Measurements from ENCODE around the gene LSM14A.

The LSM14A gene

GRCh38 chr19:34237283-34237682 is 65.0 kb downstream of the LSM14A start:
- POLR2A ChIA-PET, result no interaction called here
- Histone ChIP-seq H3K36me3 (ENCODE audit: control insufficient read depth in 2 of 2, insufficient read depth in 1 of 2, low read length in 2 of 2) (peaks cover 8 to 26% of the 10 kb centered on the region in 2 experiments), H3K9me3 (ENCODE audit: control insufficient read depth, insufficient read depth, low read depth, low read length) (no peaks in the 10 kb centered on the region), H3K27ac (ENCODE audit: extremely low read depth, low read depth, low read length) (no peak overlapping the region), H3K4me3 (ENCODE audit: low read depth, low read length) (no peak overlapping the region), H3K4me1 (ENCODE audit: control insufficient read depth, insufficient read depth, low read length) (peaks cover 16% of the 10 kb centered on the region)
- CTCF ChIA-PET, result interaction anchor here (0.6 to 2.0 kb wide), 6 partner anchors 17 to 889 kb away, joined by 3 to 12 read pairs (median 3); no protein-coding TSS in a partner anchor
- TF ChIP-seq PRDM1 (tag by site-specific recombination; IDR thresholded peaks at IDR 0.05) (peak; percentile 49), ZNF677 (tag by site-specific recombination; IDR thresholded peaks at IDR 0.05) (no peak)

- TF ChIP-seq ZNF121 (tag by site-specific recombination; IDR thresholded peaks at IDR 0.05) (peak; percentile 89), ZNF561 (tag by site-specific recombination; IDR thresholded peaks at IDR 0.05; ENCODE audit: borderline replicate concordance) (no peak)
- Histone ChIP-seq H3K36me3 (ENCODE audit: control insufficient read depth in 2 of 2, insufficient read depth in 1 of 2, low read length in 2 of 2) (peaks cover 4 to 27% of the 10 kb centered on the region in 2 experiments), H3K4me1 (ENCODE audit: control insufficient read depth, insufficient read depth, low read length) (peaks cover 10% of the 10 kb centered on the region), H3K4me3 (ENCODE audit: low read depth, low read length) (no peak overlapping the region), H3K27ac (ENCODE audit: extremely low read depth, low read depth, low read length) (no peak overlapping the region), H3K9me3 (ENCODE audit: control insufficient read depth, insufficient read depth, low read depth, low read length) (no peaks in the 10 kb centered on the region)
- CTCF ChIA-PET, result interaction anchor here (0.6 to 2.0 kb wide), 4 partner anchors 17 to 460 kb away, joined by 3 to 12 read pairs (median 3); no protein-coding TSS in a partner anchor
- POLR2A ChIA-PET, result no interaction called here
Observed at GRCh38 chr19:34237939-34238338, 65.6 kb downstream of the LSM14A start.

DNA sequence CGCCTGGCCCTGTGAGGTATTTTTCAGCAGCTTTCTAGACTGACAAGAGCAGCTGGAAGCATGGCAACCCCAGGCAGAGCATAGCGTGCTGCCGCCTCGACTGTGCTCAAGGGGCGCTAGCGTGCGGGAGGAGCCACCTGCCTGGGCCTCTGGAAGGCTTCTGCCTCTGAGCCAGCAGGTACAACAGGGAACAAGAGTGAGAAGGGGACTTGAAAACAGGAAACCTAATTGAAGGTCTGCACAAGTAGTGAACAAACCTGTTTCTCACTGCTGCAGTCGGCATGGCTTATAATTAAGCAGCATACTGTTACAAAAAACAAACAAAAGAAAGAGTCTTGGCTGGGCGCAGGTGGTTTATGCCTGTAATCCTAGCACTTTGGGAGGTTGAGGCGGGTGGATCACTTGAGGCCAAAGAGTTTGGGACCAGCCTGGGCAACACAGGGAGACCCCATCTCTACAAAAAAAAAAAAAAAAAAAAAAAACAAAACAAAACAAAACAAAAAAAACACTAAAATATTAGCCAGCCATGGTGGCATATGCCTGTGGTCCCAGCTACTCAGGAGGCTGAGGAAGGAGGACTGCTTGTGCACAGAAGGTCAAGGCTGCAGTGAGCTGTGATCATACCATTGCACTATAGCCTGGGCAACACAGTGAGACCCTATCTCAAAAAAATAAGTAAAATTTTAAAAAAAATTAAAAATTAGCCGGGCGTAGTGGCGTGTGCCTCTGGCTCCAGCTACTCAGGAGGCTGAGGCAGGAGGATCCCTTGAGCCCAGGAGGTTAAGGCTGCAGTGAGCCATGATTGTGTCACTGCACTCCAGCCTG is 69.4 kb downstream of the LSM14A start:
- Histone ChIP-seq H3K4me1 (ENCODE audit: control insufficient read depth, insufficient read depth, low read length) (peaks cover 16% of the 10 kb centered on the region), H3K36me3 (ENCODE audit: control insufficient read depth in 2 of 2, insufficient read depth in 1 of 2, low read length in 2 of 2) (peaks cover 0 to 32% of the 10 kb centered on the region in 2 experiments; a peak in 2 of 3 replicates), H3K9me3 (ENCODE audit: control insufficient read depth, insufficient read depth, low read depth, low read length) (no peaks in the 10 kb centered on the region), H3K4me3 (ENCODE audit: low read depth, low read length) (no peak overlapping the region), H3K27ac (ENCODE audit: extremely low read depth, low read depth, low read length) (no peak overlapping the region)
- ChIA-PET CTCF (interaction anchor here (0.6 to 2.8 kb wide), 8 partner anchors 9 to 96 kb away, joined by 3 to 9 read pairs (median 4); no protein-coding TSS in a partner anchor), POLR2A (interaction anchor here (0.9 to 1.3 kb wide), 2 partner anchors 9 to 24 kb away, joined by 4 to 6 read pairs; no protein-coding TSS in a partner anchor)
- peak; percentile 54; the same call in 1 of the 2 replicates for TF ChIP-seq REPIN1 (tag by site-specific recombination; IDR thresholded peaks at IDR 0.05; ENCODE audit: low read depth)
- TF ChIP-seq ZNF223 (tag by site-specific recombination; IDR thresholded peaks at IDR 0.05), result no peak
- TF ChIP-seq KLF1 (tag by site-specific recombination; IDR thresholded peaks at IDR 0.05), result no peak
- TF ChIP-seq GLIS2 (tag by site-specific recombination; IDR thresholded peaks at IDR 0.05), result no peak
- TF ChIP-seq ZNF121 (tag by site-specific recombination; IDR thresholded peaks at IDR 0.05), result peak; percentile 97
- TF ChIP-seq KLF10 (tag by site-specific recombination; IDR thresholded peaks at IDR 0.05), result no peak
- TF ChIP-seq ZNF548 (tag by site-specific recombination; IDR thresholded peaks at IDR 0.05), result no peak
- TF ChIP-seq SCRT2 (tag by site-specific recombination; IDR thresholded peaks at IDR 0.05), result peak; percentile 58
- no peak for TF ChIP-seq ZNF670 (tag by site-specific recombination; IDR thresholded peaks at IDR 0.05; ENCODE audit: low read depth)
- no peak for TF ChIP-seq ZNF16 (tag by site-specific recombination; IDR thresholded peaks at IDR 0.05; ENCODE audit: low read depth)
- no peak for TF ChIP-seq ZNF510 (tag by site-specific recombination; IDR thresholded peaks at IDR 0.05; ENCODE audit: insufficient replicate concordance)
- TF ChIP-seq ZBTB20 (tag by site-specific recombination; IDR thresholded peaks at IDR 0.05), result 0 out of 2 replicates have a peak, but pooled peaks have one; percentile 0
- no peak for TF ChIP-seq ZNF514 (tag by site-specific recombination; IDR thresholded peaks at IDR 0.05)
- peak; percentile 70 for TF ChIP-seq PRDM10 (tag by site-specific recombination; IDR thresholded peaks at IDR 0.05)
- no peak for TF ChIP-seq ZNF621 (tag by site-specific recombination; IDR thresholded peaks at IDR 0.05)
- no peak for TF ChIP-seq ZNF600 (tag by site-specific recombination; IDR thresholded peaks at IDR 0.05)
- no peak for TF ChIP-seq ZNF549 (tag by site-specific recombination; IDR thresholded peaks at IDR 0.05)
- peak; percentile 42; the same call in 1 of the 2 replicates for TF ChIP-seq ZNF335 (tag by site-specific recombination; conservative IDR thresholded peaks at IDR 0.05)
- TF ChIP-seq, protein P1, sequence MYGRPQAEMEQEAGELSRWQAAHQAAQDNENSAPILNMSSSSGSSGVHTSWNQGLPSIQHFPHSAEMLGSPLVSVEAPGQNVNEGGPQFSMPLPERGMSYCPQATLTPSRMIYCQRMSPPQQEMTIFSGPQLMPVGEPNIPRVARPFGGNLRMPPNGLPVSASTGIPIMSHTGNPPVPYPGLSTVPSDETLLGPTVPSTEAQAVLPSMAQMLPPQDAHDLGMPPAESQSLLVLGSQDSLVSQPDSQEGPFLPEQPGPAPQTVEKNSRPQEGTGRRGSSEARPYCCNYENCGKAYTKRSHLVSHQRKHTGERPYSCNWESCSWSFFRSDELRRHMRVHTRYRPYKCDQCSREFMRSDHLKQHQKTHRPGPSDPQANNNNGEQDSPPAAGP (tag by site-specific recombination; IDR thresholded peaks at IDR 0.05), result no peak
- no peak for TF ChIP-seq HOXA7 (CRISPR knock-in tag; IDR thresholded peaks at IDR 0.05; ENCODE audit: borderline replicate concordance)
- TF ChIP-seq ZNF610 (tag by site-specific recombination; IDR thresholded peaks at IDR 0.05; ENCODE audit: borderline replicate concordance), result peak; percentile 24; the same call in 1 of the 2 replicates
- TF ChIP-seq SP7 (tag by site-specific recombination; IDR thresholded peaks at IDR 0.05), result peak; percentile 89
- TF ChIP-seq ZNF311 (tag by site-specific recombination; IDR thresholded peaks at IDR 0.05; ENCODE audit: borderline replicate concordance), result no peak
- TF ChIP-seq ZNF214 (tag by site-specific recombination; IDR thresholded peaks at IDR 0.05; ENCODE audit: borderline replicate concordance), result no peak
